ENCODE results near the gene SPPL2C.

SPPL2C gene

DNA sequence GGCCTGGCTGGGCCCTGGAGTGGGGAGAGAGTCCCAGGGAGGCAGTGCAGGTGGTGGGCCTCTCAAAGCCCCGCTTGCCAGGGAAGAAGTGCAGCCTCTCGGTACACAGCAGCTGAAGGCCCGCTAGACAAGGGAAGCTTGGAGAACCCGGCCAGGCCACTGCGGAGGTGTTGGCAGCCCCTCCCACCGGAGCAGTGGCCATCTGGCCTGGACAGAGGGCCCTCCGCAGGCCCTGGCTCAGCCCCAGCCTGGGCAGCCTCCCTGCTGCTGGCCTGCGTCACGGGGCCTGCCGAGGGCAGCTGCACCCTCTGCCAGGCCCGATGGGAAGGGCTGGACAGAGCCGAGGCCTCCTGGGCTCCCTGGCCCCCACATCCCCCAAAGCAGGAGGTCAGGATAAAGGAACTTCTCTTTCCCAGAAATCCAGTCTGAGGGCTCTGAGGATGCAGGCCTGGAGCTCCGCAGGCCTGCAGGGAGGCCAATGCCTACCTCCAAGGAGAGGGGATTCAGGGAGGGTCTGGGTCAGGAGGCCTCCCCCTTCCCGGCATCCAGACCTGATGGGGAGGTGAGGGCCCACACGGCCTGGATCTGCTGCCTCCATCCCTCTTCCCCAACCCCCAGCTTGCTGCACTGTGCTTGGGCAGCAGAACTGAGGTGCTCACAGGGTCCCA is 4.3 kb downstream of the SPPL2C start:
- peak; percentile 46; the same call in 2 of the 3 replicates for ATAC-seq
- no peak for TF ChIP-seq ESRRG (CRISPR knock-in tag; IDR thresholded peaks at IDR 0.05)
- TF ChIP-seq, protein P1, sequence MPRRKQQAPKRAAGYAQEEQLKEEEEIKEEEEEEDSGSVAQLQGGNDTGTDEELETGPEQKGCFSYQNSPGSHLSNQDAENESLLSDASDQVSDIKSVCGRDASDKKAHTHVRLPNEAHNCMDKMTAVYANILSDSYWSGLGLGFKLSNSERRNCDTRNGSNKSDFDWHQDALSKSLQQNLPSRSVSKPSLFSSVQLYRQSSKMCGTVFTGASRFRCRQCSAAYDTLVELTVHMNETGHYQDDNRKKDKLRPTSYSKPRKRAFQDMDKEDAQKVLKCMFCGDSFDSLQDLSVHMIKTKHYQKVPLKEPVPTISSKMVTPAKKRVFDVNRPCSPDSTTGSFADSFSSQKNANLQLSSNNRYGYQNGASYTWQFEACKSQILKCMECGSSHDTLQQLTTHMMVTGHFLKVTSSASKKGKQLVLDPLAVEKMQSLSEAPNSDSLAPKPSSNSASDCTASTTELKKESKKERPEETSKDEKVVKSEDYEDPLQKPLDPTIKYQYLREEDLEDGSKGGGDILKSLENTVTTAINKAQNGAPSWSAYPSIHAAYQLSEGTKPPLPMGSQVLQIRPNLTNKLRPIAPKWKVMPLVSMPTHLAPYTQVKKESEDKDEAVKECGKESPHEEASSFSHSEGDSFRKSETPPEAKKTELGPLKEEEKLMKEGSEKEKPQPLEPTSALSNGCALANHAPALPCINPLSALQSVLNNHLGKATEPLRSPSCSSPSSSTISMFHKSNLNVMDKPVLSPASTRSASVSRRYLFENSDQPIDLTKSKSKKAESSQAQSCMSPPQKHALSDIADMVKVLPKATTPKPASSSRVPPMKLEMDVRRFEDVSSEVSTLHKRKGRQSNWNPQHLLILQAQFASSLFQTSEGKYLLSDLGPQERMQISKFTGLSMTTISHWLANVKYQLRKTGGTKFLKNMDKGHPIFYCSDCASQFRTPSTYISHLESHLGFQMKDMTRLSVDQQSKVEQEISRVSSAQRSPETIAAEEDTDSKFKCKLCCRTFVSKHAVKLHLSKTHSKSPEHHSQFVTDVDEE (CRISPR knock-in tag; IDR thresholded peaks at IDR 0.05), result 0 out of 2 replicates have a peak, but pooled peaks have one; percentile 14

DNA sequence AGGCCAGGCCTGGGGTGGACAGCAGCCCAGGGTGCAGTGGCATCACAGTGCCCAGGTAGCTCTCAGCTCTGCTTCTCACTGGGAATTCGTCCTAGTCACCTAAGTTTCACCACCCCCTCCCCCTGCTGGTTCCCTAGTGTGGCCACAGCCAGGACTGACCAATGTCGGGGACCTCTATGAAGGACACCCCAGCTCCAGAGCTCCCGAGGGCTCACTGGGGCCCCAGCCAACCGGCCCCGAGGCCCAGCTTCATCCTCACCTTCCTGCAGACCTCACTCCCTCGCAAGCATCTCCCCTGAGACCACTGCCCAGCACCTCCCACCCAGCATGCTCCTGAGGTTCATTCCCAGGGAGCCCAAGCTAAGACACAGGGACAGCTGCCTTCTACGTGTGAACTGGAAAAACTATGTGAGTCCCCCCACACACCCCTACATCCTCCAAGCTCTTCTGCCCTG is 4.9 kb downstream of the SPPL2C start:
- no peak for ATAC-seq

DNA sequence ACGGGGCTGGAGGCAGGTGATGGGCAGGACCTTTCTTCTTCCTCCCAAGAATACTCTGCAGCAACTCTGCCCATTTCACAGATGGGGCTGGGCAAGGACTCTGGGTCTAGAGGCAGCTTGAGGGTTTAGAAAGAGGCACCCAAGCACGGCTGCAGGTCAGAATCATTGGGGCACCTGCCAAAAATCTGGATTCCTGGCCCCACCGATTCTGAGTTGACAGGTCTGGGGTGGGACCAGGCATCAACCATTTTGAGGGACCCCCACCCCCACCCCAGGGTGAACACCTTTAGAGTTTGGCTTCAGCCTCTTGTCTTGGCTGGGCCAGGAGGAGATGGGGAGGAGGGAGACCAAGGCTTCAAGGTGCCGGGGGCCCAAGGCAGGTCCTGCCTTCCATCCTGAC is 5.3 kb downstream of the SPPL2C start:
- ATAC-seq, result no peak
- TF ChIP-seq, protein P2, sequence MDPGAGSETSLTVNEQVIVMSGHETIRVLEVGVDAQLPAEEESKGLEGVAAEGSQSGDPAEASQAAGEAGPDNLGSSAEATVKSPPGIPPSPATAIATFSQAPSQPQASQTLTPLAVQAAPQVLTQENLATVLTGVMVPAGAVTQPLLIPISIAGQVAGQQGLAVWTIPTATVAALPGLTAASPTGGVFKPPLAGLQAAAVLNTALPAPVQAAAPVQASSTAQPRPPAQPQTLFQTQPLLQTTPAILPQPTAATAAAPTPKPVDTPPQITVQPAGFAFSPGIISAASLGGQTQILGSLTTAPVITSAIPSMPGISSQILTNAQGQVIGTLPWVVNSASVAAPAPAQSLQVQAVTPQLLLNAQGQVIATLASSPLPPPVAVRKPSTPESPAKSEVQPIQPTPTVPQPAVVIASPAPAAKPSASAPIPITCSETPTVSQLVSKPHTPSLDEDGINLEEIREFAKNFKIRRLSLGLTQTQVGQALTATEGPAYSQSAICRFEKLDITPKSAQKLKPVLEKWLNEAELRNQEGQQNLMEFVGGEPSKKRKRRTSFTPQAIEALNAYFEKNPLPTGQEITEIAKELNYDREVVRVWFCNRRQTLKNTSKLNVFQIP (CRISPR knock-in tag; IDR thresholded peaks at IDR 0.05; ENCODE audit: borderline replicate concordance, low read depth), result no peak
- TF ChIP-seq OSR1 (CRISPR knock-in tag; IDR thresholded peaks at IDR 0.05) (no peak), ARNTL (CRISPR knock-in tag; IDR thresholded peaks at IDR 0.05; ENCODE audit: borderline replicate concordance, low read depth) (no peak), ZFP3 (CRISPR knock-in tag; IDR thresholded peaks at IDR 0.05) (no peak), ZFP30 (CRISPR knock-in tag; IDR thresholded peaks at IDR 0.05) (no peak), ZNF8 (CRISPR knock-in tag; IDR thresholded peaks at IDR 0.05) (no peak), GLIS3 (CRISPR knock-in tag; IDR thresholded peaks at IDR 0.05) (no peak), CSDC2 (CRISPR knock-in tag; IDR thresholded peaks at IDR 0.05) (no peak)
- TF ChIP-seq, protein P1 (CRISPR knock-in tag; IDR thresholded peaks at IDR 0.05), result no peak

More for the DNA sequence above, 4.9 kb downstream of the SPPL2C start:
- TF ChIP-seq, protein P3, sequence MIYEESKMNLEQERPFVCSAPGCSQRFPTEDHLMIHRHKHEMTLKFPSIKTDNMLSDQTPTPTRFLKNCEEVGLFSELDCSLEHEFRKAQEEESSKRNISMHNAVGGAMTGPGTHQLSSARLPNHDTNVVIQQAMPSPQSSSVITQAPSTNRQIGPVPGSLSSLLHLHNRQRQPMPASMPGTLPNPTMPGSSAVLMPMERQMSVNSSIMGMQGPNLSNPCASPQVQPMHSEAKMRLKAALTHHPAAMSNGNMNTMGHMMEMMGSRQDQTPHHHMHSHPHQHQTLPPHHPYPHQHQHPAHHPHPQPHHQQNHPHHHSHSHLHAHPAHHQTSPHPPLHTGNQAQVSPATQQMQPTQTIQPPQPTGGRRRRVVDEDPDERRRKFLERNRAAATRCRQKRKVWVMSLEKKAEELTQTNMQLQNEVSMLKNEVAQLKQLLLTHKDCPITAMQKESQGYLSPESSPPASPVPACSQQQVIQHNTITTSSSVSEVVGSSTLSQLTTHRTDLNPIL (CRISPR knock-in tag; IDR thresholded peaks at IDR 0.05; ENCODE audit: low read depth), result no peak
- TF ChIP-seq ISL1 (CRISPR knock-in tag; IDR thresholded peaks at IDR 0.05) (no peak), ZFP30 (CRISPR knock-in tag; IDR thresholded peaks at IDR 0.05) (no peak), SNAI2 (CRISPR knock-in tag; IDR thresholded peaks at IDR 0.05) (no peak), GLIS3 (CRISPR knock-in tag; IDR thresholded peaks at IDR 0.05) (no peak), ZNF565 (CRISPR knock-in tag; conservative IDR thresholded peaks at IDR 0.05; ENCODE audit: low read depth) (no peak), ZC3H10 (CRISPR knock-in tag; IDR thresholded peaks at IDR 0.05) (no peak), ZNF70 (CRISPR knock-in tag; IDR thresholded peaks at IDR 0.05) (no peak), ZFP3 (CRISPR knock-in tag; IDR thresholded peaks at IDR 0.05) (no peak), ESRRG (CRISPR knock-in tag; IDR thresholded peaks at IDR 0.05) (no peak), ARNTL (CRISPR knock-in tag; IDR thresholded peaks at IDR 0.05; ENCODE audit: borderline replicate concordance, low read depth) (no peak), TCF4 (CRISPR knock-in tag; IDR thresholded peaks at IDR 0.05; ENCODE audit: borderline replicate concordance) (no peak), PPARA (CRISPR knock-in tag; IDR thresholded peaks at IDR 0.05; ENCODE audit: borderline replicate concordance) (no peak), RARB (CRISPR knock-in tag; IDR thresholded peaks at IDR 0.05) (no peak), TOX (CRISPR knock-in tag; IDR thresholded peaks at IDR 0.05; ENCODE audit: borderline replicate concordance) (no peak), ZNF8 (CRISPR knock-in tag; IDR thresholded peaks at IDR 0.05) (no peak), BACH2 (CRISPR knock-in tag; IDR thresholded peaks at IDR 0.05; ENCODE audit: borderline replicate concordance) (no peak)
- TF ChIP-seq, protein P4, sequence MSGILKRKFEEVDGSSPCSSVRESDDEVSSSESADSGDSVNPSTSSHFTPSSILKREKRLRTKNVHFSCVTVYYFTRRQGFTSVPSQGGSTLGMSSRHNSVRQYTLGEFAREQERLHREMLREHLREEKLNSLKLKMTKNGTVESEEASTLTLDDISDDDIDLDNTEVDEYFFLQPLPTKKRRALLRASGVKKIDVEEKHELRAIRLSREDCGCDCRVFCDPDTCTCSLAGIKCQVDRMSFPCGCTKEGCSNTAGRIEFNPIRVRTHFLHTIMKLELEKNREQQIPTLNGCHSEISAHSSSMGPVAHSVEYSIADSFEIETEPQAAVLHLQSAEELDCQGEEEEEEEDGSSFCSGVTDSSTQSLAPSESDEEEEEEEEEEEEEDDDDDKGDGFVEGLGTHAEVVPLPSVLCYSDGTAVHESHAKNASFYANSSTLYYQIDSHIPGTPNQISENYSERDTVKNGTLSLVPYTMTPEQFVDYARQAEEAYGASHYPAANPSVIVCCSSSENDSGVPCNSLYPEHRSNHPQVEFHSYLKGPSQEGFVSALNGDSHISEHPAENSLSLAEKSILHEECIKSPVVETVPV (CRISPR knock-in tag; IDR thresholded peaks at IDR 0.05), result no peak
- TF ChIP-seq, protein P1 (CRISPR knock-in tag; IDR thresholded peaks at IDR 0.05), result no peak
- TF ChIP-seq, protein P5, sequence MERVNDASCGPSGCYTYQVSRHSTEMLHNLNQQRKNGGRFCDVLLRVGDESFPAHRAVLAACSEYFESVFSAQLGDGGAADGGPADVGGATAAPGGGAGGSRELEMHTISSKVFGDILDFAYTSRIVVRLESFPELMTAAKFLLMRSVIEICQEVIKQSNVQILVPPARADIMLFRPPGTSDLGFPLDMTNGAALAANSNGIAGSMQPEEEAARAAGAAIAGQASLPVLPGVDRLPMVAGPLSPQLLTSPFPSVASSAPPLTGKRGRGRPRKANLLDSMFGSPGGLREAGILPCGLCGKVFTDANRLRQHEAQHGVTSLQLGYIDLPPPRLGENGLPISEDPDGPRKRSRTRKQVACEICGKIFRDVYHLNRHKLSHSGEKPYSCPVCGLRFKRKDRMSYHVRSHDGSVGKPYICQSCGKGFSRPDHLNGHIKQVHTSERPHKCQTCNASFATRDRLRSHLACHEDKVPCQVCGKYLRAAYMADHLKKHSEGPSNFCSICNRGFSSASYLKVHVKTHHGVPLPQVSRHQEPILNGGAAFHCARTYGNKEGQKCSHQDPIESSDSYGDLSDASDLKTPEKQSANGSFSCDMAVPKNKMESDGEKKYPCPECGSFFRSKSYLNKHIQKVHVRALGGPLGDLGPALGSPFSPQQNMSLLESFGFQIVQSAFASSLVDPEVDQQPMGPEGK (CRISPR knock-in tag; IDR thresholded peaks at IDR 0.05; ENCODE audit: borderline replicate concordance), result no peak
